NCI-H128 (cell line): ENCODE results near the gene YBX3.
A peak's percentile ranks its signal among the peaks of the same experiment; 100 is the strongest.
"Not testable (repeated sequence)": the region's sequence is repeated elsewhere in the genome, so short reads cannot be mapped to it uniquely, and the experiment has no call there.

Source experiments
- DNase-seq: peaks from one replicate; lab custom pipeline; 2025; ENCODE audit not compliant: unreplicated experiment; lab: John Stamatoyannopoulos, UW

YBX3 gene

DNA sequence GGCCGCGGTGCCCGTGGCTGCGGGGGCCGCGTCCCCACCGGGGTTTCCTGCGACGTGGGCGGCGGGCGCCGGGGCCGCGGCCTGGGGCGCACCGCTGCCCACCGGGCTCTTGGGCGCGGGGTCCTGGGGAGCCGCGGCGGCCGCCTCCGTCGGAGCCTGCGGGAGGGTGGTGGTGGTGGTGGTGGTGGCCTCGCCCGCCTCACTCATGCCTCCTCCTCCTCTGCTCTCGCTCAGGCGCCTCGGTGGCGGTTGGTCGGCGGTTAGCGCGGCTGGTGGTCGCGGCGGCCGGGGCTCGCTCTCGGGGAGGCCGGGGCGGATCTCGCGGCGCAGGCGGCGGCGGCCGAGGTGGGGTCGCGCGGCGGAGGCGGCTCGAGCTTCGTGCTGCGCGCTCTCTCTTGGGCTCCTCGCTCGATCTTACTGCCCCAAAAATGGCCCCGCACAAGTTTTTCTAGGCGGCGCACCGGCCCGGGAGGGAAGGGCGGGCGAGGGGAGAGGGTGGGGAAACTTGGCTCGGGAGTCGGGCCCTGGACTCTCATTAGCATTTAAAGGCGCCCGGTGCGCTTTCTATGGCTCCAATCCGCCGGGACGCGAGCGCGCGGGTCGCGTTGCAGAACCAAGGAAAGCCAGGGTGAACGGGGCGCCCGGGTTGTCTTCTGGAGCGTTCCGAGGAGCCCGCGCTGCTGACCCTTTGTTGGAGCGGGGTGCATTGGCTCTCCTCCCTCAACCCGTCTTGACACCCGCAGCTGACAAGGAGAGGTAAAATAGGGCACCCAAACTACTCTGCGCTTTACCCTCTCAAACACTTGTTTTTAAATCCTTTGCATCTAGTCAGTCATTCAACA is at the start of gene YBX3:
Gene YBX3, minus strand, starts transcription at position 419 of the 842 bp plus-strand sequence. Its CDS starts 212 bp downstream, at position 207.
- peak; percentile 26 for DNase-seq

GRCh38 chr12:10771132-10771733 is 48.1 kb upstream of the YBX3 start:
- DNase-seq: no peak

DNA sequence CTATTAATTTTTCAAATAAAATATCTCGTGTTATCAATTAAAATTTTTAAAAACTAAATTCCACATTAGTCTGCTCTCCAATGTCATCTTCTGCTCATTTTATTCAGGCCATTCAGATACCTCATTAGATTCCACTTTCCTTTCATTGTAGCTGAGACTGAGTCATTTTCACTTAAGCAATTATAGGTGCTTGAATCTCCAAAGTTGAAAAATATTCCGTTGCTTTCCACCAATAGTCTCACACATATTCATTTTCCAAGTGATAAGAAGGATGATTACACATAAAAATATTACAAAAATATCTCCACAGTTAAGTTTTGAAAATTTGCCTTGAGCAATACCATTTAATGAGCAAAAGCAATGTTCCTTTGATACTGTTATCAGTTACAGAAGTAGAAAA is 36.5 kb upstream of the YBX3 start:
- DNase-seq: no peak

- no peak for DNase-seq
Measured at GRCh38 chr12:10756194-10756593, 33.1 kb upstream of the YBX3 start.

GRCh38 chr12:10753059-10753458 is 29.9 kb upstream of the YBX3 start:
- no peak for DNase-seq

DNA sequence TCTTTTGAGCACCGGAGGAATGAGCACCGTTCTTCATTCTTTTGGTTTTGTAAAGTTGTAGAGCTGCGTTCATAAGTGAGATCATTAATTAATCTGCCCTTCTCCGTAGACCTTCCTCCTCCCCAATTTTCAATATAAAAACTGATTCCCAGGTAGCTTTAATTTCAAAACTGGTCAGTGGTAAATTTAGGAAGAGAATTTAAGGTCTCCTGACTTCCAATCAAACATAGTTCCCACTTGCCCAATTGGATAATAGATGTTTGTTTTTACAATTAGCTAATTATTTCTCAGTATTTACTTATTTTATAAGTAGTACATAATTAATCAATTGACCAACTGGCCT is 27.2 kb upstream of the YBX3 start:
- no peak for DNase-seq

DNA sequence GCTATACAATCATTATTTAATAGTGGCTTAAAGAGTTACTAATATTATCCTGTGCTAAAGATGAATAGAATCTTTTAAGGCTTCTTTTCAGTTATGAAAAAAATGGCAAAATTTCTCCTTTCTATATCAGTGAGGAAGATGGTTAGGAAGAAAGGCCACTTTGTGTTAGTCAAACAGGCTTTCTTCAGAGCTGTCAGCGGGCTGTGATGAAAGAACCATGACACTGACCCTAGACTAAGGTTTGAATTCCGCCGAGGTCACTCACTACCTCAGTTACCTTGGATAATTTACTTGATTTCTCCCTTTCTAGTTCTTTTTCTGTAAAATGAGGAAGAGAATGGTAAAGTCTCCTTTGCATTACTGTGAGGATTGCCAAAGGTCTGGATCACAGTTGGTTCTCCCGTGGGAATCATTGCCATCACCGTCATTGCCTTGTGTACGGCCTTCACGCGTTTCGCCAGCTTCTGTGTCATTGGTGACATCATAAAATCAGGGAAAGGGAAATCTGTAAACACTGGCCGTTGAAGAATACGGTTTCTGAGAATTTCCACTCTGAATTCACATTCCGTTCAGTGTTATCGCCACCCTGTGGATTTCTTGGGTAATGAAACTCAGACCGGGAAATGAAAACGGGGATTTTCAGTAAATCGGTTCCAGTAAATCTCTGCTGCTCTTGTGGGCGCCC is 26.7 kb upstream of the YBX3 start:
- DNase-seq: peak; percentile 71

GRCh38 chr12:10747730-10748129 is 24.6 kb upstream of the YBX3 start:
- DNase-seq: no peak

DNA sequence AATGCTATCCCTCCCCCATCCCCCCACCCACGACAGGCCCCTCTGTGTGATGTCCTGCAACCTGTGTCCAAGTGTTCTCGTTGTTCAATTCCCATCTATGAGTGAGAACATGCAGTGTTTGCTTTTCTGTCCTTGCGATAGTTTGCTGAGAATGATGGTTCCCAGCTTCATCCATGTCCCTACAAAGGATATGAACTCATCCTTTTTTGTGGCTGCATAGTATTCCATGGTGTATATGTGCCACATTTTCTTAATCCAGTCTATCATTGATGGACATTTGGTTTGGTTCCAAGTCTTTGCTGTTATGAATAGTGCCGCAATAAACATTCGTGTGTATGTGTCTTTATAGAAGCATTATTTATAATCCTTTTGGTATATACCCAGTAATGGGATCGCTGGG is 20.3 kb upstream of the YBX3 start:
- DNase-seq: not testable (repeated sequence)

DNA sequence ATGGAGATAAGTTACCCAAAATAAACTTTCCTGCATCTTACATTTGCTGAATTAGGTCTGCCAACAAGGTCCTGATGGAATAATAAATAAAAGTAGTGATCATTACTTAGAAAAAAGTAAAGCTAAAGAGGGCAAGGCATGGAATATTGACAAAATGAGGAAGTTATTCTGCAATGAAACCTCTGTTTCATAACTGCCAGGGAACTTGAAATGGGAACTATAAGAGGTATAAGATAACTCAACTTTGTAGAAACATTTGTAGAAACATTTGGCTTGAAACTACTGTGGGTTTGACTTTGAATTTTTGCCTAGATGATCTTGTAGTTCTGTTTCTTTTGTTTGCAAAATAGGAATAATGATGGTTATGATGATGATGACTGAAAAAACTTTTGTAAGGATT is 18.7 kb upstream of the YBX3 start:
- no peak for DNase-seq

- no peak for DNase-seq
Measured at GRCh38 chr12:10740182-10740581, 17.1 kb upstream of the YBX3 start.

DNA sequence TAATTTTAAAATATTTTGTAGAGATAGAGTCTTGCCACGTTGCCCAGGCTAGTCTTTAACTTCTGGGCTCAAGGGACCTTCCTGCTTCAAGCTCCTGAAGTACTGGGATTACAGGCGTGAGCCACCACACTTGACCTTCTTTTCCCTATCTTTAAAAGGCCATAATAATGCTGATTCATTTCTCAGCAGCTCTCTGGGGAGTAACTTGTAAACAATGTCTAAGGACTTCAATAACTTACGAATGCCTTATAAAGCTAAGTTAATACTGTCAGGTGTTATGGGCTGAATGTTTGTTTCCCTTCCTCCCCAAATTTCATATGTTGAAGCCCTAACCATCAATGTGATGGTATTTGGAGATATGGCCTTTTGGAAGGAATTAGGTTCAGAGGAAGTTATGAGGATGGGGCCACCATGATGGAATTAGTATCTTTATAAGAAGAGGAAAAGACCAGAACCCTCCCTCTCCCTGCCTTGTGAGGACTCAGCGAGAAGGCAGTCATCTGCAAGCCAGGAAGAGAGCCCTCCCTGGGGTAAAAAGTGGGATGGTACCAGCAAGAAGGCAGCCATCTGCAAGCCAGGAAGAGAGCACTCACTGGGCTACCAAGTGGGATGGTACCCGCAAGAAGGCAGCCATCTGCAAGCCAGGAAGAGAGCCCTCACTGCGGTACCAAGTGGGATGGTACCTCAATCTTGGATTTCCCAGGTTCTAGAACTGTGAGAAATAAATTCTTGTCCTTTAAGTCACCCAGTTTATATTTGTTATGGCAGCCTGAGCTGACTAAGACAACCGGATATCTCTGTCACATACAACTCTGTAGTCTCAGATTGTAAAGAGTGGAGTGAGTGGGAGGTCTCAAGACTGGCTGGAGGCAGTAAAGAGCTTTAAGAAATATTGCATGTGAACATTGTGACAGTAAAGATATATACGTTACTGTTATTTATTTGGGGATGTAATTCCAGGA is 16.3 kb upstream of the YBX3 start:
- no peak for DNase-seq

- DNase-seq: no peak
Measured at GRCh38 chr12:10737249-10737648, 14.1 kb upstream of the YBX3 start.

- DNase-seq: no peak
Measured at GRCh38 chr12:10736463-10736862, 13.3 kb upstream of the YBX3 start.

DNA sequence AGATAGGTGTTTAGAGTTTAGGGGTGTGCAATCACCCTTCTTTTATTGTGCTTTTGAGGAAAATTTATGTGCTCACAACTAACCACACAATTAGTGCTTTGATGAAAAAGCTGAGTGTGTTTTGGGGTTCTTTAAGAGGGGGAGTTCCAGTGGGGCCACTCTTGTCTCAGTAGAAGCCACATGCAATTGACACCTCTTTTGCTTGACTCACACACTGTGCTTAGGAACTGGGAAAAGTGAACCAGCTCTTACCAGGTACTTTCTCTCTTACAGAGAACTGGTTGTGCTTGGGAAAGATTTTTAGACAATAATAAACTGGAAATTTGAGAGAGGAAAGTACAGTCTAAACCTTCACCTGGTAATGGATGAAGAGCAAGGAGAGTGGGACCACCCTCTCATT is 12.3 kb upstream of the YBX3 start:
- DNase-seq: no peak

- DNase-seq: no peak
Measured at GRCh38 chr12:10732549-10732948, 9.4 kb upstream of the YBX3 start.

GRCh38 chr12:10732066-10732465 is 8.9 kb upstream of the YBX3 start:
- DNase-seq: no peak

DNA sequence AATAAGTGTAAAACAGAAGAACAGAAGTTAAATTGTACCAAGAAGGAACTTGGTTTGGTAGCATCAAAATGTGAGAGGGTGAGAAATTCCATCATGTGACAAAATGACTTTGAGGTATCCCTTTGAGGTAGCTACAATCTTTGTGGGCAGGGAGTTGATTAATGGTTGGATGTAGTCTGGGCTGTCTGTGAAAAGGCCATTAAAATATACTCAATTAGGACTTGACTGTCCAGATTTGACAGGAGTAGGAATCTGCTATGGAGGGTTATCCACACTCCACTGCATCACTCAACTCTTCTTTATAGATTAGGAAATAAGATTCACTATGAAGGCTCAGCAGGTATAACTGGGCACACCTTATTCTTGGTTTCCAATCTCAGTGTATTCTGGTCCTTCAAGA is 7.4 kb upstream of the YBX3 start:
- DNase-seq: no peak

- DNase-seq: no peak
Measured at GRCh38 chr12:10728091-10728490, 5.0 kb upstream of the YBX3 start.

DNA sequence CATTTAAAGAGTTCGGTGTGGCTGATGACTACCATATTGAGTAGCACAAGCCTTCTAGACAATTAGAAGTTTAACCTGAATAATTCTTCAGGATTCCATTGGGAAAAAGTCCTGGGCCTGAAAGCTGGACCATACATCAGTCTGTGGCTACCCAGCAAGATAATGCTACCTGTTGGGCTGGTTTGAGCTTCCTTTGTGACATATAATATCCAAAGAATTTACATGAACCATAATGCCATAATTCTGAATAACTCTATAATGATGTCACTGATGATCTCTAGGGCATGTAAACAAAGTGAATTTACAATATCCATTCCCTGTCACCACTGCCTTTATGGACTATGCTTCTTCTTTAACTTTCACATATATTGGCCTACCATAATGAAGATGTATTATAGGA is 3.8 kb upstream of the YBX3 start:
- no peak for DNase-seq

DNA sequence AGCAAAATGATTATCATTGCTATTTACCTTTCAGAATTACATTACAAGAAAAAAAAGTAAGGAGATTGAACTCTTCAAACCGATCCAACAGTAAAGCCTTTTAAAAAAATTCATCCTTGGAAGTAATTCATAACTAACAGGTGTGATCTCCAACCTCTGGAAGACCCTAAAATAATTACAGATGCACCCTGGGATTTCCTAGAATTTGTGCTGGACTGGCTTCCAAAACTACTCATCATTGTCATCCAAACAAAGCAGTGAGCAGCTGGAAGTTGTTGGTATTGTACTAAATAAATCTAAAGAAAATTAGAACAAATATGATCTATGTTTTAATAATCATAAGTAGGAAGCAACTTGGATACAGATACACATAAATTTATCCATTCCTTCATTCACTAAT is 1.9 kb upstream of the YBX3 start:
- DNase-seq: no peak
